Measurements from ENCODE around the gene PABPN1L.

- TF ChIP-seq EZH2 (optimal IDR thresholded peaks at IDR 0.05; ENCODE audit: low read depth, low read length) (no peak), CTCF (IDR thresholded peaks at IDR 0.05; ENCODE audit: low read length) (no peak), EZH2phosphoT487 (IDR thresholded peaks at IDR 0.05; ENCODE audit: low read length) (no peak)
Measured at GRCh38 chr16:88837806-88838205, 28.7 kb downstream of the PABPN1L start.

All from MM.1S (cell line).